ENCODE measurements around the gene KIF7. TPM values are rescaled to one million over a fixed set of nuclear protein-coding genes. Genes with fewer than 3 reads are reported as not detected.

The KIF7 gene
- total and polyA plus RNA-seq, 8 donors, result 1.7 to 13.9 (median 3.0) TPM; not detected in 1

- Histone ChIP-seq H3K36me3 (peaks cover 0 to 7% (median 0%) of the 10 kb centered on the region in 4 donors), H3K27ac (no peak overlapping the region), H3K27me3 (no peaks in the 10 kb centered on the region), H3K9me3 (peaks cover 0 to 16% (median 14%) of the 10 kb centered on the region in 4 donors), H3K4me3 (no peak overlapping the region), H3K4me1 (no peaks in the 10 kb centered on the region)
- 91 to 100% (median 96%) methylated on average over 1 of the region's 1 CpG for WGBS, 5 donors
- DNase-seq, result no peak
- intact Hi-C loops (cut with DNase I; ENCODE audit: low total_unique reads), result no loop called here
- TF ChIP-seq POLR2A (IDR thresholded peaks at IDR 0.05), result no peak
- TF ChIP-seq EP300 (IDR thresholded peaks at IDR 0.05), result no peak
- no peak for TF ChIP-seq POLR2AphosphoS5 (IDR thresholded peaks at IDR 0.05)
- TF ChIP-seq CTCF (IDR thresholded peaks at IDR 0.05), result no peak
Observed at GRCh38 chr15:89615135-89615534, 40.1 kb downstream of the KIF7 start.

- Histone ChIP-seq H3K9me3 (peaks cover 0 to 16% (median 14%) of the 10 kb centered on the region in 4 donors), H3K27ac (no peak overlapping the region), H3K4me3 (no peak overlapping the region), H3K27me3 (no peaks in the 10 kb centered on the region), H3K4me1 (no peaks in the 10 kb centered on the region), H3K36me3 (no peaks in the 10 kb centered on the region)
- TF ChIP-seq POLR2A (IDR thresholded peaks at IDR 0.05) (no peak), CTCF (IDR thresholded peaks at IDR 0.05) (no peak)
- no peak for DNase-seq
- WGBS, 5 donors, result 83 to 100% (median 90%) methylated on average over 1 of the region's 1 CpG
- intact Hi-C loops (cut with DNase I; ENCODE audit: low total_unique reads), result no loop called here
Observed at GRCh38 chr15:89614164-89614563, 41.1 kb downstream of the KIF7 start.

GRCh38 chr15:89613031-89613430, 42.2 kb downstream of the KIF7 start:
- no peak overlapping the region for H3K27ac ChIP-seq
- intact Hi-C loops (cut with DNase I; ENCODE audit: low total_unique reads), result no loop called here
- TF ChIP-seq CTCF (IDR thresholded peaks at IDR 0.05) (no peak), POLR2A (IDR thresholded peaks at IDR 0.05) (no peak), EP300 (IDR thresholded peaks at IDR 0.05) (no peak), POLR2AphosphoS5 (IDR thresholded peaks at IDR 0.05) (no peak)
- H3K9me3 ChIP-seq, result peaks cover 0 to 16% (median 14%) of the 10 kb centered on the region in 4 donors
- H3K4me1 ChIP-seq, result no peaks in the 10 kb centered on the region
- DNase-seq, result no peak
- 91 to 96% (median 95%) methylated on average over 2 of the region's 2 CpGs for WGBS, 5 donors
- no peaks in the 10 kb centered on the region for H3K27me3 ChIP-seq
- H3K36me3 ChIP-seq, result no peaks in the 10 kb centered on the region
- H3K4me3 ChIP-seq, result no peak overlapping the region

GRCh38 chr15:89611317-89611716, 44.0 kb downstream of the KIF7 start:
- Histone ChIP-seq H3K4me1 (no peaks in the 10 kb centered on the region), H3K36me3 (no peaks in the 10 kb centered on the region), H3K4me3 (no peak overlapping the region), H3K27me3 (no peaks in the 10 kb centered on the region), H3K9me3 (peaks cover 0 to 16% (median 14%) of the 10 kb centered on the region in 4 donors), H3K27ac (no peak overlapping the region)
- no peak for TF ChIP-seq POLR2AphosphoS5 (IDR thresholded peaks at IDR 0.05)
- intact Hi-C loops (cut with DNase I; ENCODE audit: low total_unique reads), result no loop called here
- DNase-seq, result no peak
- 96 to 100% (median 97%) methylated on average over 2 of the region's 2 CpGs for WGBS, 5 donors

- H3K4me3 ChIP-seq, result no peak overlapping the region
- no peak overlapping the region for H3K27ac ChIP-seq
- H3K27me3 ChIP-seq, result no peaks in the 10 kb centered on the region
- H3K4me1 ChIP-seq, result no peaks in the 10 kb centered on the region
- no peak for TF ChIP-seq POLR2A (IDR thresholded peaks at IDR 0.05)
- no peak for TF ChIP-seq EP300 (IDR thresholded peaks at IDR 0.05)
- no peak for TF ChIP-seq POLR2AphosphoS5 (IDR thresholded peaks at IDR 0.05)
- TF ChIP-seq CTCF (IDR thresholded peaks at IDR 0.05), result no peak
- no peaks in the 10 kb centered on the region for H3K36me3 ChIP-seq
- 91 to 98% (median 92%) methylated on average over 4 of the region's 4 CpGs for WGBS, 5 donors
- DNase-seq, result no peak
- intact Hi-C loops (cut with DNase I; ENCODE audit: low total_unique reads), result no loop called here
- H3K9me3 ChIP-seq, result no peaks in the 10 kb centered on the region
Observed at GRCh38 chr15:89599021-89599420, 56.2 kb downstream of the KIF7 start.

Data from stomach (tissue), 9 donors.